GM19023 (cell line): ENCODE data around the gene RC3H2.
"Not testable (repeated sequence)": the region's sequence is repeated elsewhere in the genome, so short reads cannot be mapped to it uniquely, and the experiment has no call there.

Experiments used
- ATAC-seq: cut with Tn5 transposase; IDR thresholded peaks from one replicate; pipeline ENCODE4 v1.9.1; 2021; ENCODE audit warnings: mild to moderate bottlenecking, moderate library complexity; ENCODE audit not compliant: unreplicated experiment

RC3H2 gene

DNA sequence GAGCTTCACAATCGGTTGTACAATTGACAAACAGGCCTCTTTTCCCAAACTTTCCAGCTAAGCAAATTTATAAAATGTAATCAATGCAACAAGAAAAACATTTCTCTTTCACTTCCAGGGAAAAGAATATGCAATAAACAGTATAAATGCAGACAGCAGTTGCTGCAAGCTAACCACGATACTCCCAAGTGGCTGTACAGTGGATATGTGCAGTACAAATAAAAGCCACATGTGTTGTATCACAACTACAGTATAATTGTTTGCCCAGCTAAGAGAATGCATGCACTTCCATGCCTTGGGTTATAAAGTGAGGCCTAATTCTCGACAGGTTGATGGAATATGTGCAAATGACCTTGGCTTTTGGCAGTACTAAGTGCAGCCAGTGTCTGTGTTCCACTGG is 60.0 kb downstream of the RC3H2 start:
- no peak for ATAC-seq

DNA sequence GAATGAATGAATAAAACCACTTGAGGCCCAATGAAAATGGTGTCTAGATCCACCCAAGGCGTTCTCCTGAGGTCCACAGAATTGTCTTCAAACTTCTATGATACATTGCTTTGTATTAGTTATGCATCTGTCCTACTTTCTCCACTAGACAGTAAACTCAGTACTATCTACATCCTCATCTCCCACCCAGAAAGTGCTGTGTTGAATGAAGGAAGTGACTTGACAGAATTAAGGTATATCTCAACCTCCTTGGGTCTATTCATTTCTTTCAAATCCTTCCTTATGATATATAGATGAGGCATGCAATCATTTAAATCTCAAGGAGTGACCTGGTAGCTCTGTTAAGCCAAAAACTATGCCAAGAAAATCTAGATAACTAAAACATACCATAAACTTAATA is 61.0 kb downstream of the RC3H2 start:
- ATAC-seq, result no peak

DNA sequence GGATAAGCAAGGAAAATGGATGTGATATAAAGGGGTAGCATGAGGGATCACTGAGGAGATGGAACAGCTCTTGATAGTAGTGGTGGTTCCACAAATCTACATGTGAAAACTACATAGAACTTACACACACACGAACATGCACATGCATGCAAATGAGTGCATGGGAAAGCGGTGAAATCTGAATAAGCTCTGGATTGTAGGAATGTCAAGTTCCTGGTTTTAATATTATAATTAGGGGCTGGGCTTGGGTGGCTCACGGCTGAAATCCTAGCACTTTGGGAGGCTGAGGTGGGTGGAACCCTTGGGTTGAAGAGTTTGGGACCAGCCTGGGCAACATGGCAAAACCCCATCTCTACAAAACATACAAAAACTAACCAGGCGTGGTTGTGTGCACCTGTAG is 63.7 kb downstream of the RC3H2 start:
- ATAC-seq, result no peak

DNA sequence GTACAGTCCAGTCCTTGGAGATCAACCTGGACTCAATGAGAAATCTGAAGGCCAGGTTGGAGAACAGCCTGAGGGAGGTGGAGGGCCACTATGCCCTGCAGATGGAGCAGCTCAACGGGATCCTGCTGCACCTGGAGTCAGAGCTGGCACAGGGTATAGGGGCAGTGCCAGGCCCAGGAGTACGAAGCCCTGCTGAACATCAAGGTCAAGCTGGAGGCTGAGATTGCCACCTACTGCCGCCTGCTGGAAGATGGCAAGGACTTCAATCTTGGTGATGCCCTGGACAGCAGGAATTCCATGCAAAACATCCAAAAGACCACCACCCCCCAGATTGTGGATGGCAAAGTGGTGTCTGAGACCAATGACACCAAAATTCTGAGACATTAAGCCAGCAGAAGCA is 66.7 kb downstream of the RC3H2 start:
- not testable (repeated sequence) for ATAC-seq

DNA sequence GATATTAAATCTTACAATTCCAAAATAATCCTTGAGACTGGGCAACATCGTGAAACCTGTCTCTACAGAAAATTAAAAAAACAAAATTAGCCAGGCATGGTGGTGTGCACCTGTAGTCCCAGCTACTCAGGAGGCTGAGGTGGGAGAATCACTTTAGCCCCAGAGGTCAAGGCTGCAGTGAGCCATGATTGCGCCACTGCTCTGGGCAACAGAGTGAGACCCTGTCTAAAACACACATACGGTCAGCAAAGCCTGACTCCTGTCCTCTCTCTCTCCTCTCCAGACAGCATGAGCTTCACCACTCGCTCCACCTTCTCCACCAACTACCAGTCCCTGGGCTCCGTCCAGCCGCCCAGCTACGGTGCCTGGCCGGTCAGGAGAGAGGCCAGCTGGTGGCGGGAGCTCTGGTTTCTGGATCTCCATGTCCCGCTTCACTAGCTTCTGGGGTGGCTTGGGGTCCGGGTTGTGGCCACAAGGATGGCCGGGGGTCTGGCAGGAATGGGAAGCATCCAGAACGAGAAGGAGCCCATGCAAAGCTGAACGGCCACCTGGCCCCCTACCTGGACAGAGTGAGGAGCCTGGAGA is 67.8 kb downstream of the RC3H2 start:
- ATAC-seq, result no peak

DNA sequence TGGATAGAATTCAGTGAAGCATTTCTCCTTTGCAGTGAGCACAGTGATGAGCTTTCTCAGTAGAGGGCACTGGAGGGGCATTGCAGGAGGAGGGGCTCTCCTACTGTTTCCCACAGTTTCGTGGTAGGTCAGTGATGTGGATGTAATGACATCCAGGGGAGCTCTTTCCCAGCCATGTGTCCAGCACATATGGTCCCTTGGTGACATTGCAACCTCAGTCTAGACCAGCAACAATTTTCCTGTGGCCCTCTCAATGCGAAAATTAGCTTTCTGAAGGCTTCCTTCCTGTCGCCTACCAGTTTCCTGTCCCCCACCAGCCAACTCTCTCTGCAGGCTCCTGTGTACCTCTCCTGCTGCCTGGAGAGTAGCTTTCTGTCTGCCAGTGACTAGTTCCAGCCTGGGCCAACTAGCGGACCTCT is 69.8 kb downstream of the RC3H2 start:
- no peak for ATAC-seq

DNA sequence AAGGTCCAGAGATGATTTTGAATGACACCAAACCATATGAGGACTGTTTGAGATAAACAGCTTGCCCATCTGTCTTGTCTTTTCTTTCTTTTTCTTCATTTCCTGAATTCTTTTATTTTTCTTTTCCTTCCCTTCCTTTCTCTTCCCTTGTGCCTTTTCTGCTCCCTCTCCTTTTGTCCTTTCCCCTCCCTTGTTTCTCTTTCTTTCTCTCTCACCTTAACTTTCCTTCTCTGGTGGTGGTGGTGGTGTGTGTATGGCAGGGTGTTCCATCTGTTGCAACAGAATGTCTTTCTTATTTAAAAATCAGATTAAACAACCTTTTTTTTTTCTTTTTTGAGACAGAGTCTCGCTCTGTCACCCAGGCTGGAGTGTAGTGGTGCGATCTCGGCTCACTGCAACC is 73.0 kb downstream of the RC3H2 start:
- no peak for ATAC-seq

DNA sequence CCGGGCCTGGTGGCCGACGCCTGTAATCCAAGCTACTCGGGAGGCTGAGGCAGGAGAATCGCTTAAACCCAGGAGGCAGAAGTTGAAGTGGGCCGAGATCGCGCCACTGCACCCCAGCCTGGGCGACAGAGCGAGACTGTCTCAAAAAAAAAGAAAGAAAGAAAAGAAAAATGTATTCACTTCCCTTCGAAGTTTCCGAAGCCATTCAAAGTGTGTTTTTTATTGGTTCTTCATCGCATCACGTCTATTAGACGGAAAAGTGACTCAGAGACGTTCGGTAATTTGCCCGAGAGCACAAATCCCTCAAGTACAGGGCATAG is 76.2 kb downstream of the RC3H2 start:
- ATAC-seq, result not testable (repeated sequence)

DNA sequence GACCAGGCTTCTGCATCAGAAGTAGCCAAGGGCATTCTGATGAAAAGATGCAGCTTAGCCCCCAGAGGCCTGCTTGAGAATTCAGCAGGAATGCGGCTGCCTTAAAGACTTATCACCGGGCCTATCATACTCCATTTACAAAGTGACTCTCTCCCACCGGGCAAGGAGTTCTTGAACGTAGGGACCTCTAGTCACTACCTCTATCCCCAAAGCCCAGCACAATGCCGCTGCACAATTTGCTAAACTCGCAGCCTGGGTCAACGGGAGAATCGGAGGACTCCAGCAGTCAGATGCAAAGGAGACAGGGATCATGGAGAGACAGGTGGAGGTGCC is 77.4 kb downstream of the RC3H2 start:
- peak; percentile 26 for ATAC-seq

DNA sequence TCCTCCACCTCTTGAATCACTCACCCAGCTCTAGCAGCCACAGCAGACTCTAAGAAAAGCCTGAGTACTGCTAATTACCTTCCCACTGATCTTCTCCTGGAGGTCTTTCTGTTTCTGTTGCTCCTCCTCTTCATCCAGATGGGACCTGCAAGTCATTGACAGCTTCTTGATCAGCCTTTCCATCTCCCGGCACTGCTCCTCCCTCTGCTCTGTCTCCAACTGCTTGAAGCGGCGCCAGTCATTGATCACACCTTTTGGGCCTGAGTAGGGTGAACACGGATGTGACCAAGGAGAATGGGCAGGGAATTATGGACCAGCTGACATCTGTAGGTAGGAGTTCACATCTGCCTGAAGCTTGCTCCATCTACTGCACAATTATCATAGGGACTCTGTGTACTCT is 82.2 kb downstream of the RC3H2 start:
- ATAC-seq, result no peak

DNA sequence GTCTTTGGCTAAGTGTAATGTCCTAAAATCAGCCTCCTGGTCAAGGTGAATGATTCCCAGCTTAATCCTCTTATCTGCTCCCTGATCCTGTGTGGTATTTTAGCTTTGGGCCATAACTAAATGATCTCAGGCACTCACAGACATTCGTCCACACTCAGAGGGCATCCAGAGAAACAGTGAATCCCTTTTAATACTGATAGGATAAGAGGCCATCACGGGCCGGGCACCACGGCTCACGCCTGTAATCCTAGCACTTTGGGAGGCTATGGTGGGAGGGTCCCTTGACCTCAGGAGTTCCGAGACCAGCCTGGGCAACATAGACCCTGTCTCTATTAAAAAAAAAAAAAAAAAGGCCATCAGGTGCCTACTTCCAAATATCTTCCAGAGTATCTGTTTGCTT is 83.1 kb downstream of the RC3H2 start:
- no peak for ATAC-seq

DNA sequence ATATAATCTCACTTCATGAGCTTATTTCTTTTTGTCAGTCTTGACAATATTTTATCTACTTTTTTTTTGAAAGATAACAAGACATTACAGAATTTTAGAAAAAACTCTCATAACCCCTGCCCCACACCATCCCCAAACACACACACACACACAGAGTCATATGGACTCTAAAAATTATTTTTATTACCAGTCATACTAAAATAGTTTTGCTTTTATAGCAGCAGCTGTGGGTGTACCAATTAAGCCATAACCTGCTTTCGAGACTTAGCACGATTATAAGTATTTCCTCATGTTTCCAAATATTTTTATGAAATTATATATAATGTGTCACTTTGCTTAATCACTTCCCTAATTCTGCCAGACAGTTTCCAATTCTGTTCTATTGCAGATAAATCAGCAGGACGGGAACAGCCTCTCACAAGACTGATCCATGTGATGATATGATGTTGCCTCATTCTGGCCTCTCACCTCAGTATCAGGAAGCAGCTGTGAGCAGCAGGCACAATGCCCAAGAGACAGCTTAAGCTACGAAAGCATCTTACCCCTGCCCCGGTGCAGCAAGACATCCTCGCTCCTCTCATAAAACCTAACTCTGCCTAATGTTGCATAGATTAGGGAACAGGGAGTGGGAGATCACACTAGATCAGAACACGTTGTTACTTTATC is 83.7 kb downstream of the RC3H2 start:
- ATAC-seq, result no peak

DNA sequence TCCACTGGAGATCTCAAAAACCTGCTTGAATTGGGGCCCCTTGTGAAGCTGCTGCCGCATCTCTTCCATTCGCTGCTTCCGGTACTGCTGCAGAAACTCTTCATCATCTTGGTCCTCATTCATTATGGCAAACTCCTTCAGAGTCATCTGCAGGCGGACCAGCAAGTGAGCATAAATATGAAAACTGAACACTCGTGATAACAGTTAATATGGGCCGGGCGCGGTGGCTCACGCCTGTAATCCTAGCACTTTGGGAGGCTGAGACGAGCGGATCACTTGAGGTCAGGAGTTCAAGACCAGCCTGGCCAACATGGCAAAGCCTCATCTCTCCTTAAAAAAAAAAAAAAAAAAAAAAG is 84.7 kb downstream of the RC3H2 start:
- ATAC-seq, result no peak

DNA sequence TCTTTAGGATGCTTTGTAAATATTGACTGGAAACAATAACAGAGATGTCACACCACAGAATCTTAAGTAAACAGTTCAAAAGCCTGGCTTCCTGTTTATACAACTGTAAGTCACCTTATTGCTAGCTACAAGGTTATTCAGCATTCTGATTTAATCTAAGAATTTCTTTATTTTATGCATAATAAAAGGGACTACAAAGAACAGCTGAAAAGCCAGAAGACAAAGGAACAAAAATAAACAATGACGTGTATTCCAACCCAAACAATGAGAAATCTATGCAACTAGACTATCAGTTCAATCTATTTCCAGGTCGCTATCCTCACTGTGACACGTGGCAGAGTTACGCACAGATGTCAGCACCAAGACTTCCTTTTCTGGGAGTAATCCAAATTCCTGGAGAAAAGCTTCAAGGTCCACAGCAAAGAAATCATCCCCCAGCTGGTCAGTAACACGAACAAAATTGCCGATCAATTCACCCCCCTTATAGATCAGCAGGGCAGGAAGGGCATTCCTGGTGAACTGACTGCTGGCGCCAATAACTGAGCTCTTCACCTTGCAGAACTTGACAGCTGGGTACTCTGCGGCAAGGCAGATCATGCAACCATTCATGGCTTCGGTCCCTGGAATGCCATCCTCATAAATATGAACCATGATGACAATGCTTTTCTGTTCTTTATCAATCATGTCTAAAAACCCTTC is 85.2 kb downstream of the RC3H2 start:
- ATAC-seq, result no peak

DNA sequence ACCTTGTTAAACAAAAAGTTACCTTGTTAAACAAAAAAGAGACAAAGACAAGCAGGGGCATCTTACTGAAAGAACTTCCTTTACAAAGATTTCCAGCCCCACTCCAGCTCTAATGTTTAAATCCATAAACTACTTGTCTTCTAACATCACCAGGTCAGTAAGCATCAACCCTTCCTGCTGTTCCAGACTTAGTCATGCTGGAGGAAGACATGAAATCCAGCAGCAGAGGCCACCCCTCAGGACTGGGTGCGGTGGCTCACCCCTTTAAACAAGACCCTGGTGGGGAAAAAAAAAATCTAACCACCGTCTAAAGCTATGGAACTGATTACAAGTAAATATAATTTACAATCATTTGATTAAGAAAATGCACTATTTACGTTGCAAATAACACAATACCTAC is 85.8 kb downstream of the RC3H2 start:
- ATAC-seq, result no peak

DNA sequence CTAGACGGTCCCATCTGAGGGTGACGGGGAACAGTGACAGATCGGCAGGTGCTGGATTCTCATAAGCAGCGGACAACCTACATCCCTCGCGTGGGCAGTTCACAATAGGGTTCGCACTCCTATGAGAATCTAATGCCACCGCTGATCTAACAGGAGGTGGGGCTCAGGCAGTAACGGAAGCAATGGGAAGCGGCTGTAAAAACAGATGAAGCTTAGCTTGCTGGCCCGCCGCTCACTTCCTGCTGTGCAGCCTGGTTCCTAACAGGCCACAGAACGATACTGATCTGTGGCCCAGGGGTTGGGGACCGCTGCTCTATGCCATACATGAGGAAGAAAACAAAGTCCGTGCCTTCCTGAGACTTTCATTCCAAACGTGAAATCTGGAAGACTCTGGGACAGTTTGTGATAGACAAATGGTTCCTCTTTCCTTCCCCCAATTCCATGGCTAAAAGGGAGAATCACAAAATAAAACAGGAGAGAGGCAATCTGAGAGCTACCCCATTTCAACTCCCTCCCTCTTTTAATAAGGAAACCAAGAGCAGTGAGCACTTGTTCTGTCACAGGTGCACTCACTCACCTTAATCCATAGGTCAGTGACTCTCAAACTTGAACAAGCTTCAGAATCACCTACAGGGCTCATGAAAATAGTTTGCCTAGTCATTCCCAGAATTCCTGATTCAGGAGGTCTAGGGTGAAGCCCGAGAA is 88.8 kb downstream of the RC3H2 start:
- ATAC-seq, result no peak

DNA sequence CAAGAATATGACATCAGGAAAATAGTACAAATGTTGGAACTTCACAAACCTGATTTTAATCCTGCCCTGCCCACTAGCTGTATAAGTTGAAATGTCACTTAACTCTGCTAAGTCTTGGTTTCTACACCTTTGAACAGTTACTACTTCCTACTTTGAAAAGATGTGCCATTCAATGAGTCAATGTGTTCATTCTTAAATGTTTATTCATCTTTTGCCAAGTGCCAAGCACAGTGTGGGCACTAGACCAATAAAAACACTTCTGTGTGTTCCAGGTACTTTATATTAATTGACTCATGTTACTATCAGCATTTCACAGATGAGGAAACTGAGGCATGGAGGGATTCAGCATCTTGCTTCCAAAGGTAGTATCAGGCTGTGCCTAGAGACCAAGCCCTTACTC is 89.6 kb downstream of the RC3H2 start:
- ATAC-seq, result no peak

DNA sequence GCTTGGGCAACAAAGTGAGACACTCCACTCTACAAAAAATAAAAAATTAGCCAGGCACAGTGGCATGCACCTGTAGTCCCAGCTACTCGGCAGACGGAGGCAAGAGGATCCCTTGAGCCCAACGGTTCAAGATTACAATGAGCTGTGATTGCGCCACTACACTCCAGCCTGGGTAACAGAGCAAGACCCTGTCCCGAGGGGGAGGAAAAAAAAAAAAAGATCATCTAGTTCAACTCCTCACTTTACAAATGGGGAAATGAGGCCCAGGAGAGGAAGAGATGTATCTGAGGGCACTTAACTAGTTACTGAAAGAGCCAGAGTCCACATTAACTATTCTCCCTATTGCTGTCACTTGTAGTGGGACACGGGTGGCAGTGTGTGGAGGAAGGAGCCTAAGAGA is 90.6 kb downstream of the RC3H2 start:
- no peak for ATAC-seq

DNA sequence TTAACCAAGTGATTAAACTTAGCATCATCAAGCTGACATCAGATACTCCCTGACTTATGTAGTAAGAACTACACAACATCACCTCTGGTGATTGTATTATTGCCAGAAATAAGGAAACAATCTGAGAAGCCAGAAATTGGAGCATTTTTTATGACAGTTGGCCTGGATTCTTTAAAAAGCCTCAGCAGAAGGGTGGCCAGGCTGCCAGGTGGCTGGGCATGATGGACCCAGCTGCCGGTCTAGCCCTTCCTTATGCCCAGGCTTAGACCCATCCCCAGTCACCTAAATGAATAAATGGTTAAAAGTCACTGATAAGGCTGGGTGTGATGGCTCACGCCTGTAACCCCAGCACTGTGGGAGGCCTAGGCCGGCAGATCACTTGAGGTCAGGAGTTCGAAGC is 92.4 kb downstream of the RC3H2 start:
- ATAC-seq, result no peak

DNA sequence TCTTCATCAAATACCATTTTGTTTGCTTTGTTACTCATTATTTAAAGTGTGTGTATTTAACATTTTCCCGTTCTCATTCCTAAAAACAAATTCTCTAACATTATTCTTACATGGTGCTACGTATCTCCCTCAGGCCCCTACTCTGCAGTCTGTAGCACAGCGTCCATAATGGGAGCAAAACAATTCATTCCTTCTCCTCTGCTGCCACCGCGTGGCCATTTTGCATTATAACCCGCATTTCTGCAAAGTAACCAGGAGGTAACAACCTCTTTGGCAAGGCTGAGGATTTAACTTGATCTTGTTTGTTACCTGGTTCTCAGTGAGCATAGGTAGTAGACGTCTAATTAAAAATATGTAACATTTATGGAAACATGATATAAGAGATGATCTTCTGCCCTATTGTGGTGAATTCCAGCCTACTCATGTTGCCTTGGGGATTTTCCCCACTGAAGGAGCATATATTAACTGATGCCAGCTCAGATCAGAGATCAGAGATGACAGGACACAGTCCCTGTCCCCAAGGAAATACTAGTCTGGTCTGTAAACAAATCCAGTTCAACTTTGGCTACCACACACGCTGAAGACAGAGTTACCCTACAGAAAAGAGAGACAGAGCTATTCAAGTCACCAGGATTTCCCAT is 94.7 kb downstream of the RC3H2 start:
- ATAC-seq, result peak; percentile 76

DNA sequence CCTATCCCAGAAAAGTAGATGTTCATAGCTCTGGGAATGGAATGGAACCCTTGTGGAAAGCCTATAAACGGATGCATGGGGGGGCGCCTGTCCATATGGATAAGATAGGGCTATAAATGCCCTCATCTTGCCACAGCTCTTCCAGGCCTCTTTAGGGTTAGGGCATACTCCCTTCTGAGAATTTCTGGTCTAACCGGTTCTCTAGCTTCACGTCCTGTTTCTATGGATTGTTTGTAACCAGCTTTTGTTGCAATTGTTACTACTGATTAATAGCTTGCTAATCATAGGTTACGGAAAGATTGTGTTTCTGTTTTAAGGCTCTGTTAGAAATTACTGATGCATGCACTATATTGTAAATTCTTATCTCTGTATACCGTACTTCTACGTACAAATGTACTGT is 95.9 kb downstream of the RC3H2 start:
- not testable (repeated sequence) for ATAC-seq

DNA sequence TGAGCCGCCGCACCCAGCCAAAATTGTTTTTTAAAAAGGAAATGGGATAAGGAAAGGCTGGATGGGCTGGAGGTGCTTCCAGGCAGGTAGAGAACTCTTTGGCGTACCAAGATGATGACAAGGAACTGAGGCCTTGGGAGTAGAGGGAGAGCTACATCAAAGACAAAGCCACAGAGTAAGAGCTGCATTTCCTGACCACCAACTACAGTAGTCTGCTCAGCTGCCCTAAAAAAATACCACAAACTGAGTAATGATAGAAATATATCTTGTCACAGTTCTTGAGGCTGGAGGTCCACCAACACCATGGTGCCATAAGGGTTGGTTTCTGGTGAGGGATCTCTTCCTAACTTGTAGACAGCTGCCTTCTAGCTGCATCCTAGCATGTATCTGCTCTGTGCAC is 97.0 kb downstream of the RC3H2 start:
- no peak for ATAC-seq
